ENCODE data around the gene ACVR1.

Gene ACVR1

GRCh38 chr2:157785200-157785599 lies 90.9 kb downstream of the ACVR1 start:
- Histone ChIP-seq H3K27me3 (ENCODE audit: control insufficient read depth, low read length) (no peaks in the 10 kb centered on the region), H3K36me3 (ENCODE audit: control insufficient read depth, low read length) (no peaks in the 10 kb centered on the region), H3K4me2 (ENCODE audit: low read length) (no peak overlapping the region), H3K79me2 (ENCODE audit: control insufficient read depth, low read length) (no peaks in the 10 kb centered on the region), H3K9me2 (replicated peaks; ENCODE audit: control insufficient read depth, low read length) (no peaks in the 10 kb centered on the region), H3K4me1 (ENCODE audit: control insufficient read depth, low read length) (peaks cover 11% of the 10 kb centered on the region), H4K20me1 (ENCODE audit: control insufficient read depth, insufficient read depth, low read depth, low read length) (no peaks in the 10 kb centered on the region), H3K9me3 (ENCODE audit: control insufficient read depth, insufficient read depth, low read length) (no peaks in the 10 kb centered on the region), H3F3A (ENCODE audit: control insufficient read depth, insufficient read depth) (no peaks in the 10 kb centered on the region), H3K4me3 (ENCODE audit: low read length) (no peak overlapping the region), H3K27ac (ENCODE audit: low read depth, low read length) (no peak overlapping the region)
- no peak for TF ChIP-seq CTCF (IDR thresholded peaks at IDR 0.05; ENCODE audit: low read depth, low read length, poor library complexity, severe bottlenecking)
- no peak for TF ChIP-seq EZH2phosphoT487 (IDR thresholded peaks at IDR 0.05; ENCODE audit: borderline replicate concordance, low read length)

GRCh38 chr2:157784823-157785175 lies 91.3 kb downstream of the ACVR1 start:
- Histone ChIP-seq H3K27ac (ENCODE audit: low read depth, low read length) (no peak overlapping the region), H3K9me3 (ENCODE audit: control insufficient read depth, insufficient read depth, low read length) (no peaks in the 10 kb centered on the region), H3K4me2 (ENCODE audit: low read length) (no peak overlapping the region), H3K9me2 (replicated peaks; ENCODE audit: control insufficient read depth, low read length) (no peaks in the 10 kb centered on the region), H4K20me1 (ENCODE audit: control insufficient read depth, insufficient read depth, low read depth, low read length) (no peaks in the 10 kb centered on the region), H3K36me3 (ENCODE audit: control insufficient read depth, low read length) (no peaks in the 10 kb centered on the region), H3K4me1 (ENCODE audit: control insufficient read depth, low read length) (peaks cover 11% of the 10 kb centered on the region), H3K4me3 (ENCODE audit: low read length) (no peak overlapping the region), H3F3A (ENCODE audit: control insufficient read depth, insufficient read depth) (no peaks in the 10 kb centered on the region), H3K79me2 (ENCODE audit: control insufficient read depth, low read length) (no peaks in the 10 kb centered on the region), H3K27me3 (ENCODE audit: control insufficient read depth, low read length) (no peaks in the 10 kb centered on the region)
- TF ChIP-seq EZH2phosphoT487 (IDR thresholded peaks at IDR 0.05; ENCODE audit: borderline replicate concordance, low read length) (no peak), CTCF (IDR thresholded peaks at IDR 0.05; ENCODE audit: low read depth, low read length, poor library complexity, severe bottlenecking) (no peak)

GRCh38 chr2:157784169-157784822 lies 91.8 kb downstream of the ACVR1 start:
- H3F3A ChIP-seq (ENCODE audit: control insufficient read depth, insufficient read depth): no peaks in the 10 kb centered on the region
- TF ChIP-seq CTCF (IDR thresholded peaks at IDR 0.05; ENCODE audit: low read depth, low read length, poor library complexity, severe bottlenecking): no peak
- TF ChIP-seq EZH2phosphoT487 (IDR thresholded peaks at IDR 0.05; ENCODE audit: borderline replicate concordance, low read length): no peak
- H3K4me3 ChIP-seq (ENCODE audit: low read length): no peak overlapping the region
- no peaks in the 10 kb centered on the region for H3K27me3 ChIP-seq (ENCODE audit: control insufficient read depth, low read length)
- H3K4me2 ChIP-seq (ENCODE audit: low read length): no peak overlapping the region
- H4K20me1 ChIP-seq (ENCODE audit: control insufficient read depth, insufficient read depth, low read depth, low read length): no peaks in the 10 kb centered on the region
- H3K9me3 ChIP-seq (ENCODE audit: control insufficient read depth, insufficient read depth, low read length): no peaks in the 10 kb centered on the region
- H3K79me2 ChIP-seq (ENCODE audit: control insufficient read depth, low read length): no peaks in the 10 kb centered on the region
- no peaks in the 10 kb centered on the region for H3K36me3 ChIP-seq (ENCODE audit: control insufficient read depth, low read length)
- H3K9me2 ChIP-seq (replicated peaks; ENCODE audit: control insufficient read depth, low read length): no peaks in the 10 kb centered on the region
- peaks cover 11% of the 10 kb centered on the region for H3K4me1 ChIP-seq (ENCODE audit: control insufficient read depth, low read length)
- no peak overlapping the region for H3K27ac ChIP-seq (ENCODE audit: low read depth, low read length)
